GM19452 (cell line): ENCODE measurements around the gene SURF6.
"Not testable (repeated sequence)": the region's sequence is repeated elsewhere in the genome, so short reads cannot be mapped to it uniquely, and the experiment has no call there.

Experiments used
- ATAC-seq: cut with Tn5 transposase; IDR thresholded peaks from one replicate; pipeline ENCODE4 v1.9.1; 2021; ENCODE audit not compliant: unreplicated experiment

SURF6 gene

DNA sequence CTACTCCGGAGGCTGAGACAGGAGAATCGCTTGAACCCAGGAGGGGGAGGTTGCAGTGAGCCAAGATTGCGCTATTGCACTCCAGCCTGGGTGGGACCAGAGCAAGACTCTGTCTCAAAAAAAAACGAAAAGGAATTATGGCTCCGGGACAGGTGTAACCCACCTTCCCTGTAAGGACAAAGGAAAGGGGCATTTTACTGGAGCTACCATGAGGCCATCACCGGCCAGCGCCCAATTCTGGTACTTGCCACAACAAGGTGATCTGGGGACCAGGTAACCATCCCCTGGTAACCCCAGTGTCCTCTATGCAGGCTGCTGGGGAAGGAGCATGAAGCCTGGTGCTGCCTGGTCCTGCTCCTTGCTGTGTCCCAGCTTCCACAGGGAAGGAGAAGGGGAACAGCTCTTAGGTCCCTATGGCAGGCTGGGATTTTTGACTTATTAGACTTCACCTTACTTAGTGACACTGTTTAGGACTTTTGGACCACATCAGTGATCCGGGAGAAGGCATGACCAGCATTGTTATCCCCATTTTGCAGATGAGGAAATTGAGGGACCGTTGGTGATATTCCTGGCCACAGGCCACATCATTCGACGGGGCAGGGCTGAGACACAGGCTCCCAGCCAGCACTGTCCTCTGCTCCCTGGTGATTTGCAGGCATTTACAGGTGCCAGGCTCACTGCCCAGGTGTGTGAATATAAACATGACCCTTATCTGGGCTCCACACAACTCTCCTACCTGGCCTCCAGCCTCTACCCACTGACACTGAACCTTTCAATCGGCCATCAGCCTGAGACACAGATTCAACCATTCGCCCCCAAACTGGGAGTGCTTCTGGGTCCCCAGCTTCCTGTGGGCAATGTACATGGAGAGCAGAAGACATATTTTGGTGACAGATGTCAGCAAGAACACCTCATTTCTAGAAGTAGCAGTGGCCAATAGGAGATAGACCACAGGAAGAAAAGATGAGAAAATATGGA is 34.4 kb downstream of the SURF6 start:
- no peak for ATAC-seq

- ATAC-seq, result not testable (repeated sequence)
These were observed 36.0 kb downstream of the SURF6 start for GRCh38 chr9:133299996-133300395.

DNA sequence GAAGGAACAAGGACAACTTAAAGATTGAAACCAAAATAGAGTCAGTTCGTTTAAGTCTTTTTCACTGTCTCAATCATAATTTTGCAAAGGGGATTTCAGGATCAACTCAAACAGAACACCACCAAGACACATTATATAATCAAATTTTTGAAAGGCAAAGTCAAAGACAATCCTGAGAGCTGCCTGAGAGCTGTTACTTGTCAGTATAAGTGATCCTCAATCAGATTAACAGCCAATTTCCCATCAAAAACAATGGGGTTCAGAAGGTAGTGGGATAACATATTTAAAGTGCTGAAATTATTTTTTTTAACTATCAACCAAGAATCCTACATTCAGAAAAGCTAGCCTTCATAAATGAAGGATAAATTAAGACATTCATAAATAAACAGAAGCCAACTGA is 41.7 kb downstream of the SURF6 start:
- no peak for ATAC-seq

GRCh38 chr9:133290751-133291302 is 45.2 kb downstream of the SURF6 start:
- no peak for ATAC-seq

GRCh38 chr9:133286523-133286922 is 49.5 kb downstream of the SURF6 start:
- no peak for ATAC-seq

DNA sequence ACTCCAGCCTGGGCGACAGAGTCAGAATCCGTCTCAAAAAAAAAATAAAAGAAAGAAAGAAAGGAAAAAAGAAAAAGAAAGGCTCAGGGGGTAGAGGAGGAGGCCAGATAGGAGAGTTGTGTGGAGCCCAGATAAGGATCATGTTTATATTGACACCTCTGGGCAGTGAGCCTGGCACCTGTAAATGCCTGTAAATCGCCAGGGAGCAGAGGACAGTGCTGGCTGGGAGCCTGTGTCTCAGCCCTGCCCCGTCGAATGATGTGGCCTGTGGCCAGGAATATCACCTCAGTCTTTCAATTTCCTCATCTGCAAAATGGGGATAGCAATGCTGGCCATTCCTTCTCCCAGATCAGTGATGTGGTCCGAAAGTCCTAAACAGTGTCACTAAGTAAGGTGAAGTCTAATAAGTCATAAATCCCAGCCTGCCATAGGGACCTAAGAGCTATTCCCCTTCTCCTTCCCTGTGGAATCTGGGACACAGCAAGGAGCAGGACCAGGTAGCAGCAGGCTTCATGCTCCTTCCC is 50.7 kb downstream of the SURF6 start:
- ATAC-seq, result no peak

DNA sequence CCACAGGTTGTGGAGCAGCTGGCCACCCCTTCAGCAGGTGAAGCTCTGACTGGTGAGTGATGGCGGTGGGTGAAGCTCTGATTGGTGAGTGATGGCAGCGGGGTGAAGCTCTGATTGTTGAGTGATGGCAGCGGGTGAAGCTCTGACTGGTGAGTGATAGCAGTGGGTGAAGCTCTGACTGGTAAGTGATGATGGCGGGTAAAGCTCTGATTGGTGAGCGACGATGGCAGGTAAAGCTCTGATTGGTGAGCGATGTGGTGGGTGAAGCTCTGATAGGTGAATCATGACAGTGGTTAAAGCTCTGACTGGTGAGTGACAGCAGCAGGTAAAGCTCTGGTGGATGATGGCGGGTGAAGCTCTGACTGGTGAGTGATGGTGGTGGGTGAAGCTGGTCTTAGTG is 51.6 kb downstream of the SURF6 start:
- no peak for ATAC-seq

- ATAC-seq, result not testable (repeated sequence)
These were observed 52.5 kb downstream of the SURF6 start for GRCh38 chr9:133283255-133284032.

DNA sequence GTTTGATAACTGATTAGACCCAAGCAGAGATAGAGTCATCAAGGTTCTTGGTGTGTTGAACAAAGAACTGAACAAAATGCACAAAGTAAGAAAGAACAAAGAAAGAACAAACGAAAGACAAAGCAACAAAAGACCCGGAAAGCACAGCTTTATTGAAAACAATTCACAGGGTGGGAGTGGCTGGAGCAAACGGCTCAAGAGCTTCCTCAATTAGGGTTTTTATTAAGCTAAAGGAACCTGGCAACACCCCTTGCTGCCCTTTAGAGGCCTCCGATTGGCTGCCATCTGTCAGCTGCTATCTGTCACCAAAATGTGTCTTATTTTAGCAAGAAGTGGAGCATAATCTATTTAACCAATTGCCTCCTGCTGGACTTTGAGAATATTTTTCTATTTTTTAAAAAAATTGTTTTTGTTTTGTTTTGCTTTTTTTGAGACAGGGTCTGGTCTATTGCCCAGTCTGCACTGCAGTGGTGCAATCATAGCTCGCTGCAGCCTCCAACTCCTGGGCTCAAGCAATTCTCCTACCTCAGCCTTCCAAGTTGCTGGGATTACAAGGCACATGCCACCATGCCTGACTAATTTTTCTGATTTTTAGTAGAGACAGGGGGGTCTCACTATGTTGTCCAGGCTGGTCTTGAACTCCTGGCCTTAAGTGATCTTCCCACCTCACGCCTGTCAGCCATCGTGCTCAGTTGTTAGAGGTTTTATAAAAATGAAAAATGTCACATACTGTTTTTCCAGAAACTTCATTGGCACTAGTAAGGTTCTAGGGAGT is 53.3 kb downstream of the SURF6 start:
- ATAC-seq, result no peak

- no peak for ATAC-seq
These were observed 55.6 kb downstream of the SURF6 start for GRCh38 chr9:133280392-133280791.
